HepG2 (cell line): ENCODE measurements around the gene PLEKHM2. TPM values are rescaled to one million over a fixed set of nuclear protein-coding genes. Genes with fewer than 3 reads are reported as not detected.

ENCODE experiments used
- ATAC-seq: fragments of 200-7000 bp; cut with Tn5 transposase; 3 replicates; pipeline ENCODE4 v1.9.1; 2020; ENCODE audit warnings: mild to moderate bottlenecking, moderate library complexity
- BruUV-seq: library from RNA; stranded (reverse); fragments of 400-500 nt; replicated peaks from 2 replicates; lab custom pipeline; 2021; lab: Mats Ljungman, UMichigan
- CTCF ChIA-PET: fragments of 300-600 bp; formaldehyde crosslinking; extraction: SDS; loops from one replicate; lab custom pipeline; 2021; ENCODE audit warnings: low total read pairs, inconsistent platforms, low intra/inter-chr PET ratio; lab: Yijun Ruan, JAX
- POLR2A ChIA-PET: fragments of 350-600 bp; sonication (Branson Sonifier 250); formaldehyde crosslinking; loops from one replicate; lab custom pipeline; 2020; ENCODE audit warnings: antibody characterized with exemption, inconsistent platforms; lab: Yijun Ruan, JAX
- DNase-seq: peaks from one replicate; pipeline ENCODE4 v3.0.0-alpha.2; 2015; ENCODE audit warnings: low spot score
- FAIRE-seq: peaks from 3 replicates; lab custom pipeline; 2011; peaks lifted over from hg19 to GRCh38; lab: Jason Lieb, UNC
- H2AFZ ChIP-seq: one replicate; pipeline ENCODE4 v1.6.1; 2011; ENCODE audit warnings: low read length, inconsistent platforms
- H3K27ac ChIP-seq: fragments of 300-600 bp; 3 replicates; pipeline ENCODE4 v1.8.0; 2011; ENCODE audit warnings: mixed run types, mild to moderate bottlenecking, mixed read lengths, low read length, inconsistent platforms; ENCODE audit not compliant: insufficient read depth; ENCODE audit errors: extremely low read length
- H3K27me3 ChIP-seq, 2 experiments: fragments of 200-600 bp in 1 of 2; 2 replicates in 1 of 2; 3 replicates in 1 of 2; pipeline versions ENCODE4 v1.6.0 to v1.8.0; 2011; ENCODE audit warnings: low read length in 2 of 2, mild to moderate bottlenecking in 2 of 2, moderate library complexity in 2 of 2, inconsistent platforms in 1 of 2; ENCODE audit not compliant: insufficient read depth in 2 of 2, control insufficient read depth in 1 of 2
- H3K36me3 ChIP-seq, 2 experiments: fragments of 200-600 bp in 1 of 2; replicated peaks in 1 of 2; 2 replicates in 1 of 2; 3 replicates in 1 of 2; pipeline versions ENCODE4 v1.5.1 to v1.8.0; 2011; ENCODE audit warnings: low read length in 2 of 2, inconsistent platforms in 1 of 2; ENCODE audit not compliant: insufficient read depth in 2 of 2, control insufficient read depth in 1 of 2
- H3K4me1 ChIP-seq: 2 replicates; pipeline ENCODE4 v1.5.1; 2012; ENCODE audit warnings: low read length, inconsistent platforms; ENCODE audit not compliant: insufficient read depth
- H3K4me2 ChIP-seq: 2 replicates; pipeline ENCODE4 v1.6.0; 2011; ENCODE audit warnings: low read depth, low read length, inconsistent platforms
- H3K4me3 ChIP-seq, 3 experiments: fragments of 200-600 bp in 1 of 3; sonication (generic), shearing (Covaris generic) in 1 of 3; replicated peaks in 1 of 3; 2 replicates each; pipeline ENCODE4 v1.5.1; 2011 to 2016; ENCODE audit warnings: low read length in 3 of 3, inconsistent platforms in 2 of 3, low read depth in 2 of 3, mild to moderate bottlenecking in 2 of 3, control low read depth in 1 of 3, mixed read lengths in 1 of 3; ENCODE audit not compliant: insufficient read depth in 1 of 3
- H3K79me2 ChIP-seq: one replicate; pipeline ENCODE4 v1.6.1; 2011; ENCODE audit warnings: low read length, inconsistent platforms; ENCODE audit not compliant: insufficient read depth
- H3K9ac ChIP-seq: 2 replicates; pipeline ENCODE4 v1.6.0; 2011; ENCODE audit warnings: mild to moderate bottlenecking, low read depth, low read length, inconsistent platforms; ENCODE audit not compliant: insufficient read depth
- H3K9me3 ChIP-seq: 2 replicates; pipeline ENCODE4 v1.5.1; 2012; ENCODE audit warnings: mild to moderate bottlenecking, low read length
- H4K20me1 ChIP-seq: 2 replicates; pipeline ENCODE4 v1.6.0; 2011; ENCODE audit warnings: inconsistent platforms, mild to moderate bottlenecking, low read length, moderate library complexity; ENCODE audit not compliant: insufficient read depth
- RBM39 ChIP-seq: fragments of 200-400 bp; formaldehyde crosslinking; IDR thresholded peaks from one replicate; pipeline ENCODE4 v1.6.1; 2018; ENCODE audit warnings: antibody characterized with exemption, mild to moderate bottlenecking, low read depth, low read length; ENCODE audit not compliant: poor library complexity, severe bottlenecking
- WGBS: methylation state at CpG from one replicate; pipeline ENCODE4 v1.1.6; 2017; ENCODE audit warnings: low lambda C conversion rate; 5-methylcytosine and 5-hydroxymethylcytosine counted together
- in situ Hi-C: cut with HindIII; loops from 2 replicates; pipeline ENCODE4 v1.10.0; 2017; ENCODE audit warnings: low pct_unique_long_range_greater_than_20kb; ENCODE audit not compliant: extremely low pct_ligation_motif_present
- intact Hi-C: fragments of 100-400 bp; cut with micrococcal nuclease; formaldehyde crosslinking; loops from one replicate; pipeline ENCODE4 v1.10.0; 2022; ENCODE audit not compliant: unreplicated experiment
- polyA plus RNA-seq, 8 experiments: library from polyadenylated mRNA; depleted of rRNA in 3 of 8; stranded (reverse) in 7 of 8; unstranded in 1 of 8; fragments of >200 nt; fragmentation: Illumina TruSeq in 4 of 8; extraction: Trizol in 4 of 8; gene quantifications; 2 replicates each; pipeline versions ENCODE4 v1.2.1 to v1.2.3, GENCODE V29; 2011 to 2016; ENCODE audit warnings: low read depth in 4 of 8, missing spikeins in 1 of 8, mixed read lengths in 1 of 8; ENCODE audit not compliant: insufficient read depth in 1 of 8
- total RNA-seq, 5 experiments: library from RNA; depleted of rRNA; stranded (reverse); fragments of >200 nt; fragmentation: Illumina TruSeq; extraction: Trizol; gene quantifications; 2 replicates each; pipeline ENCODE4 v1.2.3, GENCODE V29; 2016; ENCODE audit warnings: low read depth in 1 of 5
- TF ChIP-seq, protein P1 (sequence below): sonication (generic); formaldehyde crosslinking; IDR thresholded peaks from 2 replicates; pipeline ENCODE4 v1.9.0; 2021; ENCODE audit warnings: missing genetic modification reagents, mild to moderate bottlenecking, borderline replicate concordance

Gene PLEKHM2
- total and polyA plus RNA-seq, 2 of the 13 experiments (the other 11 are each of a cell fraction or from before 2014, with no cell fraction given) = 16.5 to 27.3 TPM

DNA sequence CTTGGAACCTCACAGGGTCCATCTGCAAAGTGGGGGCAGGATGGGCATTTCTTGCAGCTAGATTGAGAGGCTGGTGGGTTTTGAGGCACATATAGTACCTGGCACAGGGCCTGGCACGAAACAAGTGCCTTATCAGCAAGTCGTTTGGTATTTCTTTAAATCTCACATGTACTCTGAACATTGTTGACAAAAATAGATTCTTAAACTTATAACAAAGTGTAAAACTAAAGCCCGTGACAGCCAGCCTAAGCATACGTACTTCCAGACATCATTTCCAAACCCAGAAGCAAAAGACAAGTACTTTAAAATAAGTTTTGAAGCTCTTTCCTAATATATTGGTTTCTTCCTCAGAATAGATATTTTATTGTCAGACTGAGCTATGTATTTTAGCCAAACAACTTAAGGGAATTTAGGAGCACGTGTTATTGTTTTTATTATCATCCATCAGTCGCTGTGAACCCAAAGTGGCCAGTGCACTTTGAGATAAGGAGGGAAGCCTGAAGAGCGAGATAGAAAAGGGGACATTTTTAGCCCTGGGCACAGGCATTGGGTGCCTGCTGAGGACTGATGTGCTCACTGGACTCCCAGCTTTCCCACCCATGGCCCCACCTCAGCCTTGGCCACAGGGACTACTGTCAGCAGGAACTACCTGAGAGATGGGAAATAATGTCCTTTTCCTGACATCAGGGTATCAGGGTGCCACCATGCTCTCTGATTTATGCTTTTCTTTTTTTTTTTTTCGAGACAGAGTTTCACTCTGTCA is 77.4 kb downstream of the PLEKHM2 start:
- intact Hi-C loops = no loop called here
- no peak for FAIRE-seq
- no peak for DNase-seq
- no peak overlapping the region for H3K4me3 ChIP-seq
- H2AFZ ChIP-seq = no peak overlapping the region
- H3K27me3 ChIP-seq = peaks cover 0 to 9% of the 10 kb centered on the region in 2 experiments; a peak in 1 of 5 replicates
- no peaks in the 10 kb centered on the region; a peak in 1 of 5 replicates for H3K36me3 ChIP-seq
- H4K20me1 ChIP-seq = no peaks in the 10 kb centered on the region
- POLR2A ChIA-PET = no interaction called here
- in situ Hi-C loops = no loop called here
- no peak for TF ChIP-seq RBM39
- TF ChIP-seq, all 625 proteins: peak for 0
- Histone ChIP-seq H3K9me3 (no peaks in the 10 kb centered on the region), H3K9ac (no peak overlapping the region), H3K4me2 (no peak overlapping the region), H3K27ac (no peak overlapping the region), H3K4me1 (peaks cover 50% of the 10 kb centered on the region), H3K79me2 (peaks cover 2% of the 10 kb centered on the region)
- CTCF ChIA-PET = no interaction called here
- BruUV-seq = no TSS peak
- no peak for ATAC-seq
- WGBS = 85% methylated on average over 8 of the region's 8 CpGs

DNA sequence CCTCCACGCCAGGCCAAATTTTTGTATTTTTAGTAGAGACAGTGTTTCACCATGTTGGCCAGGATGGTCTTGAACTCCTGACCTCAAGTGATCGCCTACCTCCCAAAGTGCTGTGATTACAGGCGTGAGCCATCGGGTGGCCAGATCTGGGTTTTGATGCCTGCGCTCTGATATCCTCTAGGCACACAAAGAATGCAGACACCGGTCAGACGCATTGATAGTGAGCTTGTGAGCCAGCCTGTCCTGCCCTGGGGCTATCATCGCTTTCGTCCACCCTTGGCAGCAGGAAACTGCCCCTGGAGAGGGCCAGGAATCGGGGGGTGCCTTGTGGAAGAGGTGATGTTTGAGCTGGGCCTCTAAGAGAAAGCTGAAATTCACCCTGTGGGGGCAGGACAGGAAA is 78.4 kb downstream of the PLEKHM2 start:
- no peak overlapping the region for H3K4me2 ChIP-seq
- CTCF ChIA-PET = no interaction called here
- FAIRE-seq = no peak

More for the DNA sequence above, 78.4 kb downstream of the PLEKHM2 start:
- ATAC-seq (no peak), DNase-seq (no peak)
- Histone ChIP-seq H4K20me1 (no peaks in the 10 kb centered on the region), H3K27ac (no peak overlapping the region), H3K4me1 (peaks cover 40% of the 10 kb centered on the region), H3K9ac (no peak overlapping the region), H3K4me3 (no peak overlapping the region), H3K36me3 (peaks cover 0 to under 1% of the 10 kb centered on the region in 2 experiments; a peak in 1 of 5 replicates), H3K79me2 (peaks cover 2% of the 10 kb centered on the region), H3K9me3 (no peaks in the 10 kb centered on the region), H2AFZ (no peak overlapping the region), H3K27me3 (peaks cover 0 to 9% of the 10 kb centered on the region in 2 experiments; a peak in 1 of 5 replicates)
- POLR2A ChIA-PET = no interaction called here
- 84% methylated on average over 9 of the region's 10 CpGs for WGBS
- no TSS peak for BruUV-seq
- in situ Hi-C loops = no loop called here
- TF ChIP-seq, protein P1, sequence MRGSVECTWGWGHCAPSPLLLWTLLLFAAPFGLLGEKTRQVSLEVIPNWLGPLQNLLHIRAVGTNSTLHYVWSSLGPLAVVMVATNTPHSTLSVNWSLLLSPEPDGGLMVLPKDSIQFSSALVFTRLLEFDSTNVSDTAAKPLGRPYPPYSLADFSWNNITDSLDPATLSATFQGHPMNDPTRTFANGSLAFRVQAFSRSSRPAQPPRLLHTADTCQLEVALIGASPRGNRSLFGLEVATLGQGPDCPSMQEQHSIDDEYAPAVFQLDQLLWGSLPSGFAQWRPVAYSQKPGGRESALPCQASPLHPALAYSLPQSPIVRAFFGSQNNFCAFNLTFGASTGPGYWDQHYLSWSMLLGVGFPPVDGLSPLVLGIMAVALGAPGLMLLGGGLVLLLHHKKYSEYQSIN (CRISPR knock-in tag) = no peak
- intact Hi-C loops = no loop called here
